HG02970 (cell line): ENCODE results near the gene OR2L3.
"Not testable (repeated sequence)": the region's sequence is repeated elsewhere in the genome, so short reads cannot be mapped to it uniquely, and the experiment has no call there.

ENCODE experiments used
- ATAC-seq: cut with Tn5 transposase; IDR thresholded peaks from one replicate; pipeline ENCODE4 v1.9.1; 2021; ENCODE audit warnings: mild to moderate bottlenecking, moderate library complexity, moderate number of reproducible peaks; ENCODE audit not compliant: unreplicated experiment, low FRiP score

OR2L3 gene

DNA sequence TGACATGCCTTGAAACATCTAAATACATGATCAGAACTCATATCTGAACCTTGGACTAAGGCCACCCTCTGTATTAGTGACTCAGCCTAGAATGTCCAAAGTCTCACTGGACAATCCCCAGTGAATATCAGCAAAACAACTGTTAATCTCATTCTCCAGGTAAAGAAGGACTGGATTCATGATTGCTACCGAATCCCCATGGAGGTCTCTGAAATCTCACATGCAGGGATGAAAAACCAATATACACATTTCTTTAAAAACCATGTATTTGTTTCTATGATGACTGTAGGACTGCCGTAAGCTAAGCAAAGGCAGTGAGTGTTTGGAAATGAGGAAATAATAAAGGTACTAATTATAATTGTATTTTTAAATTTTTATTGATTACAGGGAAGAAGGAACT is at the start of gene OR2L3:
TSS of gene OR2L3 (plus strand) at position 301 of the 400 bp plus-strand sequence. CDS start 13,846 bp downstream, outside the sequence.
- no peak for ATAC-seq

DNA sequence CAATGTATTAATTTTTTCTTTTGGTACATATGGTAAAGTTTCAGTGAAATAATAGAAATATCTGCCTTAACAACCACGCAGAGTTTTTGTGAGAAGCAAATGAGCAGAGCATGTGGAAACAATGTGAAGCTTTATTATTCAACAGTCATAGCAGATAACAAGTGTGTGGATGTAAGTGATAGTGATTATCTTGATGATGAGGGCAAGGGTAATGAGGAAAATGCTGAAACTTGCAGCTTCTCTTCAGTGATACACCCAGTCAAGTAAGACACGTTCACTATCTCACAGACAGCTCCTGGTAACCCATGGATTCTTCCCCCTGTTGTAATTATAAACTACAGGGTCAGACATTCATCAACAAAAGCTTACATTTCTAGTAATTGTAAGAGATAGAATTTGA is 47.8 kb upstream of the OR2L3 start:
- no peak for ATAC-seq

DNA sequence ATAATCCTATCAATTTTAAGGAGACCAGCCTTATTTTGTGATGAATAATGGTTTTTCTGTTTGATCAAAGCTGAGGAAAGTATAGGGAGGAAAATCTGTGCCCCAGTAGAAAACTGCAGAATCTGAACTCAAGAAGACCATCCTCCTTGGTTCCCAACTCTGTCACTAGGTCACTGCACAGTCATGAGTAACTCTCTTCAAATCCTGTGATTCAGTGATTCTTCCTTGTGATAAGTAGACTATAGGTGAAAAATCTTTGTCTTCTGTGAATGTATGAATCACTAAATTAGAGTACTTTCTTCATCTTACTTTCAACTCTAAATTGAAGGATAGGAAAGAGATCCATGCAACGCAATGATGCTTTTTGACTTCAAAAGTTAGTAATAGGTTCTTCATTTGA is 46.5 kb upstream of the OR2L3 start:
- no peak for ATAC-seq

GRCh38 chr1:248007778-248008177 is 38.9 kb upstream of the OR2L3 start:
- no peak for ATAC-seq

GRCh38 chr1:248009681-248010080 is 37.0 kb upstream of the OR2L3 start:
- no peak for ATAC-seq

- no peak for ATAC-seq
Observed at GRCh38 chr1:248013229-248013710, 33.4 kb upstream of the OR2L3 start, which contains the start of gene OR2L5. OR2L5 (plus strand) TSS chr1:248013660; CDS start chr1:248021948, 8,288 bp downstream.

GRCh38 chr1:248015803-248016202 is 30.8 kb upstream of the OR2L3 start:
- ATAC-seq = no peak

DNA sequence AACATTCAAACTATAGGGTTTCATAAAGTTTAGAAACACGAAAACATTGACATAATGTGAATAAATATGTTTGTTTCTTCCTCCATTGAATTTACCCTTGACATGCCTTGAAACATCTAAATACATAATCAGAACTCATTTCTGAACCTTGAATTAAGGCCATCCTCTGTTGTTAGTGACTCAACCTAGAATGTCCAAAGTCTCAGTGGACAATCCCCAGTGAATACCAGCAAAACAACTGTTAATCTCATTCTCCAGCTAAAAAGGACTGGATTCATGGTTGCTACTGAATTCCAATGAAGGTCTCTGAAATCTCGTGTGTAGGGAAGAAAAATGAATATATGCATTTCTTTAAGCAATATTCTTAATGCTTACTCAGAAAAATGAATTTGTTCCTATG is 16.9 kb upstream of the OR2L3 start, which contains the start of gene OR2L2:
TSS of gene OR2L2 (plus strand) at position 301 of the 400 bp plus-strand sequence. CDS start 8,198 bp downstream, outside the sequence.
- ATAC-seq = no peak

- ATAC-seq = no peak
Observed at GRCh38 chr1:248045209-248045608, 1.4 kb upstream of the OR2L3 start.

- no peak for ATAC-seq
Observed at GRCh38 chr1:248047008-248047407, 372 bp downstream of the OR2L3 start.

DNA sequence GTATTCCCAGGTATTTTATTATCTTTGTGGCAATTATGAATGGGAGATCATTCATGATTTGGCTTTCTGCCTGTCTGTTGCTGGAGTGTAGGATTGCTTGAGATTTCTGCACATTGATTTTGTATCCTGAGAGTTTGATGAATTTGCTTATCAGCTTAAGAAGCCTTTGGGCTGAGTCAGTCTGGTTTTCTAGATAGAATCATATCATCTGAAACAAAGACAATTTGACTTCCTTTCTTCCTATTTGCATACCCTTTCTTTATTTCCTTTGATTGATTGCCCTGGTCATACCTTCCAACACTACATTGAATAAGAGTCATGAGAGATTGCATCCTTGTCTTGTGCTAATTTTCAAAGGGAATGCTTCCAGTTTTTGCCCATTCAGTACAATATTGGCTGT is 8.0 kb downstream of the OR2L3 start:
- ATAC-seq = no peak

DNA sequence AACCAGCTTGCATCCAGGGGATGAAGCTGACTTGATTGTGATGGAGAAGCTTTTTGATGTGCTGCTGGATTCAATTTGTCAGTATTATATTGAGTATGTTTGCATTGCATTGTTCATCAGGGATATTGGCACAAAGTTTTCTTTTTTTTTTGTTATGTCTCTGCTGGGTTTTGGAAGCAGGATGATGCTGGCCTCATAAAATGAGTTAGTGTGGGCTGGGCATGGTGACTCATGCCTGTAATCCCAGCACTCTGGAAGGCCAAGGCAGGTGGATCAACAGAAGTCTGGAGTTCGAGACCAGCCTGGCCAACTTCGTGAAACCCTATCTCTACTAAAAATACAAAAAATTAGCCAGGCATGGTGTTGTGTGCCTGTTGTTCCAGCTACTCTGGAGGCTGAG is 8.6 kb downstream of the OR2L3 start:
- no peak for ATAC-seq

DNA sequence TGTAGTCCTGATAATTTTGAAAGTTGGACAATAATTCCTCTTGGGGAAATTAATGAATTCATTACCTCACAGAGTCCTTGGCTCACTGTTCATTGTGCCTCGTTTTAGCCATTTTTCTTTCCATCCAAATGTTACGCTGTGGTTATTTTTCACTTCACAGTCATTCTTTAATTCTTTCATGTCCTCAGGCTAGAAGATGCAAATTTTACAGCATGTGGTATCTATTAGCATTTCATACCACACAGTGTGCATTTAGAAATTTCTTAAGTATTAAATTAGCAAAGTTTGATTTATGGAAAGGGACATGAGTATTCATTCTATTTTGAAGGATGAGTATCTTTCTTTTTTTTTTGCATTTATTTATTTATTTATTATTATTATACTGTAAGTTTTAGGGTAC is 18.4 kb downstream of the OR2L3 start:
- ATAC-seq = no peak

DNA sequence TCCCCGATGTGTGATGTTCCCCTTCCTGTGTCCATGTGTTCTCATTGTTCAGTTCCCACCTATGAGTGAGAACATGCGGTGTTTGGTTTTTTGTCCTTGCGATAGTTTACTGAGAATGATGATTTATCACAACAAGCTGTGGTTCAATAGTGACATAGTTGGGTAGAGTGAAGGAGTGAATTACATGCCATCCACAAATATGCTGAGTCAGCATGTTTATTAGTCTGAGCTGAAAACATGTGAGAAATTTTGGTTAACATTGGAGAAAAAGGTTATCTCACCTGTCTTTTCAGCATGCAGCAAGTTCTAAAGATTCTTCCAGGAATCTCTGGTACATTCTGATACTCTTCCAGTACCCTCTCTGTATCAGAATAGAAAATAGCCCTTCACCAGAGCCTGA is 19.0 kb downstream of the OR2L3 start:
- no peak for ATAC-seq

- not testable (repeated sequence) for ATAC-seq
Observed at GRCh38 chr1:248083864-248084263, 37.2 kb downstream of the OR2L3 start.

DNA sequence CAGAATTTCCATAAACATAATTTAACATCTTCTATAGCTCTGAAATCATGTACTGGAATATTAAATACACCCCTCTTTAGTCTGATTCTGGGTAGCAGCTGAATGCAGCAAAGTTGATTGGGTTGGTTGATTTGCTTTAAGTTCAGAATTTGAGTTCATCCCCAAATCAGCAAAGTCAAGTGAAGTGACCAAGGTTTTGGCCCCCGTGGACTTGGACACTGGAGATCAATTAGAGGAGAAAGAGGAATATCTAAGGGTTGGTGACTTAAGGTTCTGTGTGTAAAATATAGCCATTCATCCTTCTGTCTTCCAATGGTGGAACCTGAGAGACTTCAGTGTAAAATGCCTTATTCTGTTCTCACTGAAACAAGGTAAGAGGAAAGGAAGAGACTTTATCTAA is 48.2 kb downstream of the OR2L3 start, which contains the start of gene OR2L13:
TSS of gene OR2L13 (plus strand) at position 301 of the 400 bp plus-strand sequence. CDS start 4,192 bp downstream, outside the sequence.
- ATAC-seq = no peak

DNA sequence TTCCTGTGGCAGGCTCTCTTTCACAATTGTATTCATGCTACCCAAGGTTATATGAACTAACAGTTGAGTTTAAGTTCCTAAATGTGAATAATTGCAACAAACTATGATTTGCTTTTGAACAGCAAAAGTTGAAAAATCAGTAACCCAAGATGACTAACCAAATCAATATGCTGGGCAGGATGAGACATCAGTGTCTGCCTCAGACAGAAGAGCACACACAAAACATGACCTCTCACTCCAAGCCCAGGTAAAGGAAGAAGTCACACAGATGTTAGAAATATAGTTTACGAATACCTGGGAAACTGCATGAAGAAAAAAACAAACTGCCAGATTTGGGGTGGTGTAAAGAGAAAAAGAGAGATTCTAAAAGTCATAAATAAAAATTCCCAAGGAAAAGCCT is 51.9 kb downstream of the OR2L3 start:
- no peak for ATAC-seq

GRCh38 chr1:248102847-248103246 is 56.2 kb downstream of the OR2L3 start:
- ATAC-seq = no peak

DNA sequence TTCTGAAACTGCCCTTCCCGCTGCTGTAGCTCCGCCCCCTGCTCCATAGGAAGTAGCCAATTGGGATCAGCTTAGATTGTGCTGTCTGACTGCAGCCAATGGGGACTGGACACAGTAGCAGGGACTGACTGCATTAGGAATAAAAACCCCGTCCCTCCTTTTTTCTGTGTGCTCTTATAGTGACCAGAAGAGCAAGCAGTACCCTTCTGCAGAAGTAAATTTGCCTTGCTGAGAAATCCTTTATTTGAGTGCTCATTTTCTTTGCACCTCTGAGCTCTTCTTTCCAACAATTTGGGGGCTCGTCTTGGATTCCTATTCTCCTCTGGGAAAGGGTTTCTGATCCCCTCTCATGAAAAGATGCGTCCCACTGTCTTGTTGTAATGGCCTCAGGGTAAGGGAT is 64.5 kb downstream of the OR2L3 start:
- ATAC-seq = no peak
